ENCODE results near the gene CFAP69.

GRCh38 chr7:90303241-90303640, 58.3 kb downstream of the CFAP69 start:
- no peak for TF ChIP-seq CTCF (conservative IDR thresholded peaks at IDR 0.05)
- no peak for TF ChIP-seq EZH2 (IDR thresholded peaks at IDR 0.05; ENCODE audit: low read depth)

All from PC-9 (cell line).